HG03066 (cell line): ENCODE results near the gene PHF2.

Experiments used
- ATAC-seq: cut with Tn5 transposase; IDR thresholded peaks from one replicate; pipeline ENCODE4 v1.9.1; 2021; ENCODE audit warnings: low read depth; ENCODE audit not compliant: unreplicated experiment

The PHF2 gene

GRCh38 chr9:93567271-93567959, 9.0 kb upstream of the PHF2 start:
- no peak for ATAC-seq

- ATAC-seq: no peak
Measured at GRCh38 chr9:93568169-93568568, 8.2 kb upstream of the PHF2 start.

- no peak for ATAC-seq
Measured at GRCh38 chr9:93569621-93570174, 6.7 kb upstream of the PHF2 start.

- ATAC-seq: no peak
Measured at GRCh38 chr9:93572221-93572620, 4.2 kb upstream of the PHF2 start.

- no peak for ATAC-seq
Measured at GRCh38 chr9:93572636-93573515, 3.5 kb upstream of the PHF2 start.

GRCh38 chr9:93573516-93573828, 2.9 kb upstream of the PHF2 start:
- no peak for ATAC-seq

- no peak for ATAC-seq
Measured at GRCh38 chr9:93574091-93574899, 2.1 kb upstream of the PHF2 start.

- no peak for ATAC-seq
Measured at GRCh38 chr9:93574900-93575795, 1.2 kb upstream of the PHF2 start.

GRCh38 chr9:93575796-93576257, 557 bp upstream of the PHF2 start:
- ATAC-seq: no peak

- no peak for ATAC-seq
Measured at GRCh38 chr9:93577078-93577974, 942 bp downstream of the PHF2 start.

GRCh38 chr9:93577975-93578682, 1.7 kb downstream of the PHF2 start:
- no peak for ATAC-seq

GRCh38 chr9:93578844-93579243, 2.5 kb downstream of the PHF2 start:
- ATAC-seq: no peak

- ATAC-seq: no peak
Measured at GRCh38 chr9:93579711-93580516, 3.5 kb downstream of the PHF2 start.

GRCh38 chr9:93580654-93581380, 4.4 kb downstream of the PHF2 start:
- ATAC-seq: no peak

GRCh38 chr9:93582115-93582514, 5.7 kb downstream of the PHF2 start:
- ATAC-seq: no peak

GRCh38 chr9:93582550-93582949, 6.2 kb downstream of the PHF2 start:
- no peak for ATAC-seq

GRCh38 chr9:93585259-93585658, 8.9 kb downstream of the PHF2 start:
- ATAC-seq: no peak
